HG02642 (cell line): ENCODE measurements around the gene B4GALT4.
"Not testable (repeated sequence)": the region's sequence is repeated elsewhere in the genome, so short reads cannot be mapped to it uniquely, and the experiment has no call there.

Experiments used
- ATAC-seq: cut with Tn5 transposase; IDR thresholded peaks from one replicate; pipeline ENCODE4 v1.9.1; 2021; ENCODE audit warnings: mild to moderate bottlenecking; ENCODE audit not compliant: unreplicated experiment, poor library complexity

The B4GALT4 gene

DNA sequence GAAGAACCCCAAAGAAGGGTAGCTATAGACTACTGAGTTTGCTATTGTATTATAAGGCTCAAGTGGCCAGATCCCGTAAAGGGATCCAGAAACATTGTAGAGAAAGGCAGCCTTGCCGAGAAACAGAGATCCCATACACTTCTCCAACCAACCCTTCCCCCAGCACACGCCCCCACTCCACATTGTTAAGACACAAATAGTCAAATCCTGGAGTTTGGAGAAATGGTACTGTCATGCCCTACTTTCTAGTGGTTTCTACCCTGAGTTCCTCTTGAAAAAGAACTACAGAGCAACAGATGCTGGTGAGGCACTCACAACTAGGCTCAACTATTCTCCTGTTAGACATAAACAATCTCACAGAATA is 33.2 kb downstream of the B4GALT4 start:
- ATAC-seq, result no peak

DNA sequence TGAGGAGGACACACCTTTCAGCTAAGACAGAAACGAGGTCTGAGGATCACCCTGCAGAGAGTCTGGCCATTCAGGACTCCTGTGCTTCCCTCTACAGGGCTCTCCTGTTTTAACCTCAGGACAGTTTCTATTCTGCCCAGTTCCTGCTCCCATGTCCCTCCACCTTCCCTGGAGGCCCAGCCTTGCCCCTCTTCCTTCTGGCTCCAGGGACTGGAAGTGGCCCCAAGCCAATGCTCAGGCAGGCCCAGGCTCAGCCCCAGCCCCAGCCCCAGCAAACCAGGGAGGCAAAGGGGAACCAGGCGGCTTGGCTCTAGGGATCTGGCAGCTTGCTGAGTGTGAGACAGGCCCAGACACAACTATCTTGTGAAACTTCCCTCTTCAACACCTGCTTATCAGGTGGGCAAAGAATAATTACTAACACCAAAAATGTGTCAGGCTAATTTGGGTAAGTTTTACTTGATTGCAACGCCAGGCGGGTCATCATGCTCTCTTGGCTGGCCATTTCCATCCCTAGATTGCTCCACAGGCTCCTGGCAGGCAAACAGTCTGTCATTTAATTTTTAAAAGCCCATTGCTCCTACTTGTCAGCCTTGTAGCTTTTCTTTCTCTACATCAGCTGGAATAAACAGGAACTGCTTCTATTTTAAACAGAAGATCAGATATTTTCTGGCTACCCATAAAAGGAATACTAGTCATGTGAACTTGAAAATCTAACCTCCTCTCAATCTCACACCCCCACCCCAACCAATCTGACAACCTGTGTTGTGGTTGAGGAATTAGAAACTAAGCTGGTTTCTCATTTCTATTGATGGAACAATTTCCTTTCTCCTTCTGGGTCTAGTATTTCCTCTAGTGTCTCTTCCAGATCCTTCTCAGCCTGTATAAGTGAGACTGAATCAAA is 33.8 kb downstream of the B4GALT4 start:
- no peak for ATAC-seq

DNA sequence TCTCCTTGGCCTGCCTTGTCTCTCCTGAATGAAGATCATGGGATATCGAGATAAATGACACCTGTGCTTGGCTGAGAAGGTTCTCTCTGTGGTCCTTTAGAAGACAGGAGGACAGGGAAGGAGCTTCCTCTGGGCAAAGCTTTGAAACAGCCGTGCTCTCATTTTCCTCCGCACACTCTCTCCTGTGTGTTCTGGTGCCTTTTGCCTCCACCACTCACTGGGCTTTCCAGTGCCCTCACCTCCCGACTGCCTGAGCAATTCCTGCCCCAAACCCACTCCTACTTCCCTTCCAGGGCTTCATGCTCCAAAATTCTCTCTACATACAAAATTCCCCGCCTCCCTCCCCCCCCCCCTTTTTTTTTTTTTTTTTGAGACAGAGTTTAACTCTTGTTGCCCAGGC is 35.0 kb downstream of the B4GALT4 start:
- no peak for ATAC-seq

DNA sequence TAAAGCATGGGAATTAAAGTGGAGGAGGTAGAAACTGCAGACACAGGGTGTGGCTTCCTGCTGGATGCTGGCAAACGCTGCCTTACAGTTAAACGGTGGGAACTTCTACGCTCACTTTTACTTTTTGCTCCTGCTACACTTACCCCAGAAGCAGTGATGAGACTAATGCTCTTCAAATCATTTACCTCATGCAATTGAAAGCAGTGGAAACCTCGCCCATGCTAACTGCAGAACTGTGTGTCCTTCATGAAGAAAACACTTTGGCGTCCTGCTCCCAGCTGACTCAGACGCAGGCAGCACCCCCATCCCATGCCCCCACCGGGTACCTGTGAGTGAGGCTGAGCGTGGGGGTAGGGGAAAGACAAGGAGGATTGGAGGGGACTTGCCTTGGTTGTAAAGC is 35.5 kb downstream of the B4GALT4 start:
- ATAC-seq, result no peak

DNA sequence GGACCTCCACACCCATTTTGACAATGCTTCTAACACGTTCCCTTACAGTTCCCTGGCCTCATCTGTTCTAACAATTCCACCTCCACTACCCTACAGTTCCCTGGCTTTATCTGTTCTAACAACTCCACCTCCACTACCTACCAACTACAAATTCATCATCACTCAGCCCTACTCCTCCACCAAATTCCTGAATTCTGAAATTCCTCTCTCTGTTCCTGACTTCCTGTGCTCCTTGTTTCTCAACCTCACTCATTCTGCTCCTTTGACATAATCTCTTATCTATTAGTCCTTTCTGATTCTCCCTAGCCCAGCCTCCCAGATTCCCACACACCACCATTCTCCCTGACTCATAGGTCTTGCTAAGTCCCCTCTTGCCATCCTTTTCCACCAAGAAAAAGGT is 44.8 kb downstream of the B4GALT4 start:
- no peak for ATAC-seq

DNA sequence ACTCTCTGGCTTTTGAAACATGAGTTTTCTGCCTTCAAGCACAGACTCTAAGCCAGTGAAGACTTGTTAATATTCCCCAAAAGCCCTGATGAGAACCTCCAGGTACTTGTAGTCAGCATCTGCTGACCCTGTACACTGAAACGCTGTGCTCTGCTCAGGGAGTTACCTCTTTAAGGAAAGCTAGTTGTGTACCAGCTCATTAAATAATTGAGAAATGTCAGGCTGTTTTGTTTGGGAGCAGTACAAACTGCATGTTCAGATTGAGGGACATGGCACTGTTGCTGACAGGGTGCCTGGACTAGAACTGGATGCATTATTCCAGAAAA is 45.6 kb downstream of the B4GALT4 start:
- ATAC-seq, result no peak

DNA sequence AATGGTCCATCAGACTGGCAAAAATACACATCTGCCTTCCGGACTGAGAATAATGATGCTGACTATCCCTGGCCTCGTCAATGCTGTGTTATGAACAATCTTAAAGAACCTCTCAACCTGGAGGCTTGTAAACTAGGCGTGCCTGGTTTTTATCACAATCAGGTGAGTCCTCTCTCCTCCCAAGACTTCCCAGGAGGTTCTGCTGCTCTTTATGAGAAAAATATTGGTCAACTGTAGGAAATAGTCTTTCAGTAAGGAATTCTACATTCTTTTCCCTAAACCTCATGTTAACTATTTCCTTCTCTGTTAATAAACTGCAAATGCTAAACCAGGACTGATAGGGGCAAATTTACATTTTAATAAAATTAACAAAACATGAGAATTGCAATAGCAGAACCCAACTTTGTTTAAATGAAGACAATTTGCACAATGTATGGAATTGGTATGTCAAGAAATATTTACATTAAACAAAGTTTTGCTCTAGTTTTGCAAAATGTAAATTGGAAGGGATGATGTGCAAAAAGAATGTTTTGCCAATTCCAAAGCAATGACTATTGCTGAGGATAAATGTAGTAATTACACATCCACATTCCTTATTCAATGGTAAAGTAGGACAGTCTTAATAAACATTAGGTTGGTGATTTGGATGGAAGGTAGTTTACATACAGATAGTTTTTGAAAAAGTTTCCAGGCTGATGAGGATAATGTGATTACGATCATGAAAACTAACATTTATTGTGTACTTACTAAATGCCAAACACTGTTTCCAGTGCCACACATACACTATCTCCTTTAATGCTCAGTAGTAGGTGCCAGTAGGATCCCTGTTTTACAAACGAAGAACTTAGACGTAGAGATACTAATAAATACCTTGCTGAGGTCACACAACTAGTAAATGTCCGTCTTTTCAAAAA is 46.2 kb downstream of the B4GALT4 start:
- ATAC-seq, result no peak

DNA sequence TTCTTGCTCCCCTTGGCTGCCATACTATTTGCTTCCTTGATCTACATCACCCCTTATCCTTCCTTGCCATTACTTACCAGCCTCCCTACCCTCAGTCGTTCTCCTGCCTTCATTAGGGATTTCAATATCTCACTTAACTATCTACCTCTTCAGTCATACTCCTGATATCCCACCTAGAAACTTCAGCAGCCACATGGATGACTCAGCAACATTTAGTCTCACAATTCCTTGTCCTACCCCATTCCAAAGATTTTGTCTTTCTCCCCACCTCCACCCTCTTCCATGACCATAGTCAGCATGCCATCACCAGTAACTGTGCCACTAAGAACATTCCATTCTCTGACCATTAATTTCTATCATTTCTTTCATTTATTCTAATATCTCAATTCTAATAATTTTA is 48.9 kb downstream of the B4GALT4 start:
- ATAC-seq, result no peak

DNA sequence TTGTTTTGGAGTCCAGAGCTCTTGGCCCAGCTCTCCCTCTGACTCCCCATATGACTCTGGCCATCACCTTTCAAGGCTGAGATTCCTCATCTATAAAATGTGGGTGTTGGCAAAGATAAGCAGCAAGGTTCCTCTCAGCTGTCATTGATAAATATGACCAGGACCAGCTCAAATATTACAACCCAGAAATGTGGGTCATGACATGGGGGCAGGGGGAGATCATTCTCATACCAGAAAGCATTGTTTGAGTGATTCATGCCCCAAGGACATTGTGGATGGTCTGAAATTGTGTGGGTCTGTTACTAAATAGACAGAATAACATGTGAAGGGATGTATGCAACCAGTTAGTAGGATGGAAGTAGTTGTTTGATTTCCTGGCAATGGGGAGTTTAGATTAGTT is 53.4 kb downstream of the B4GALT4 start:
- ATAC-seq, result no peak

DNA sequence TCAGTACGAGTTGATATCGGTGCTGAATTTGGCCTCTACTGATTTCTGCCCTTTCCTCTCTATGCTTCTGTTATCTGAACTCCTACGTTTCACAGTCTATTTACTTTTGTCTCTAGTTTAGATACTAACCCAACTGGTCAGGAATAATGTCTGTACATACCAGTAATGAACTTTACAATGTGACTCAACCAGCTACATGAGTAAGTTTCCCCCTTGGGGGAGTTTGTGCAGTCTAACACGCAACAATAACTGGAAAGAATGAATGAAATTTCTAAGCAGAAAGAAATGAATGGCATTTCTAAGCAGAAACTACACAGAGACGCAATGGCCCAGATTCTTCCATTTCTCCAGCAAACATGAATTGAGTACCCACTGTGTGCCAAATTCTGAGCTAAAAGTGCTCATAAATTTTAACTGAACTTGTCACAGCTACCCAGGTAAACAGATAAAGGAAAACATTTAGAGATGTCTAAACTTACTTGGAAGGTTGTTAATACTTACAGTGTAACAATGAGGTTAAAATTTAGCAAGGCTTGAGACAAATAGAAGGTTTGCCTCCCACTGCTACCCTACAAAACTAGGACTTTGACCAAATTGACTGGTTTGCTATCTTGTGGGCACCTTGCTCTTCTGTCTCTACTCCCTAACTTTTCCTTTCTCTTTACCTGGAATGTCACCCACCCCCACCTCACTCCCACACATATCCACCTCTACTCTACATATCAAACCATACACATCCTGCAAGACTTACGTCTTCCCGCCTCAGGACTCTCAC is 55.7 kb downstream of the B4GALT4 start:
- no peak for ATAC-seq

DNA sequence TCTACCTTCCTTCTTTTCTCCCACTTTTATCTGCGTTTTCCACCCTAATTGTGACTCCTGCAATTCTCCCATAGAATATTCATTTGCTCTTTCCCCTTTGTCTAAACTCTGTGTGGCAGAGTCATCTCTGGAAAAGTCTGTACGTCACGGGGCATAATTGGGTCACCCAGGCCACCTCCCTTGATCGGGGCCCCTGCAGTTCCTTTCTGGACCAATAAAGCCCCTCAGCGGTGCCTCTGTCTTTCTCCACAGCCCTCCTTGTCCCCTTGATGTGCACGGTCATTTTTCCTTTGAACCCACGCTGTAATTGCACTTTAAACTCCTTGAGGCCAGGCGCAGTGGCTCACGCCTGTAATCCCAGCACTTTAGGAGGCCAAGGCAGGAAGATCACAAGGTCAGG is 56.6 kb downstream of the B4GALT4 start:
- no peak for ATAC-seq

DNA sequence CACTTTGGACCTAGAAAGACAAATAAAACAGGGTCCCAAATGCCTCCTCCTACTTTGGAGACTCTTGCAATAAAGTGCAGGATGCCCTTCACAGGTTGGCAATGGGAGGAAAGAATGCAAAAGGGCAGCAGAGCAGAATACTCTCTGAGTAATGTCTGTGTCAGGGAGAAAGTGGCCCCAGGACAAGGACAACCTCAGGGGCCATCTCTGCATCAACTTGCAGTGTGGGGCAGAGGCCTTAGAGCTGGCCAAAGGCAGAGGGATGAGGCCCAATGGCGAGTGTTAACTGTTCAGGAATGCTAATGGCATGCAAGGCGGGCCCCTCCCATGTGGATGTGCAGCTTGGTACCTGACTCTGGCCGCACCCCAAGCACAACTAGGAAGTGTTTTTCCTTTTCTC is 58.9 kb downstream of the B4GALT4 start:
- ATAC-seq, result no peak

DNA sequence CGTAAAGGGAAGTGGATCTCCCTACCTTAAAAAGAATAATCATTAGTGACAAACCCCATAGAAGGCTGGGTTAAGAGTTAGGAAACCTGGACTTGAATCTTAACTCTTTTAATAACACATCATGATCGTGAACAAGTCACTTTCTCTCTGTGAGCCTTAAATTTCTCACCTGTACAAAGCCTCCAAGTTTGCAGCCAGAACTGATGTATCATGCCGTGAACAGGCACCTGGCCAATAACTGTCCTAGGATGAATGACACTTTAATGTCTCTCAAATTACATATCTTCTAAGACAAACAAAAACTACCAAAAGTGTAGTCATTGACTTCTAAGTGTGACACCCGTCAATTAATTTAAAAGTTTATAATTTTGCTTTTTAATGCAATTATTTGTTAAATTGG is 63.4 kb downstream of the B4GALT4 start:
- ATAC-seq, result no peak

DNA sequence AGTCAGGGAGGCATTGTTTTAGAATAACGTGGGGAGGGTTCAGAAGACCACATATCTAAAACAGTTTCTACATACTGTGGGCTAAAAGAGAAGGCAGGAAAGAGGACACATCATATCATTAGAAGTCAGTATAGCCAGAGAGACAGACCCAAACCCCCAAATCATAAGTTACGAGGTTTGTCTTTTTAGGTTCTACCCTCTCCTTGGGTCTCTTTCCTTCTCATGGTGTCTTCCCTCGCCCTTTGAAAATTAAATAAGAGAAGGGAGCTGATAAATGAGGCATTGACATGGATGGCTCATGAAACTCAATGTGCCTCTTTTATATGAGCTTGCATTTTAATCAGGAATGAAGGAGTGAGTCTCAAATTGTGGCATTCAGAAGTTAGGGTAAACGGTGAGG is 63.9 kb downstream of the B4GALT4 start:
- no peak for ATAC-seq

DNA sequence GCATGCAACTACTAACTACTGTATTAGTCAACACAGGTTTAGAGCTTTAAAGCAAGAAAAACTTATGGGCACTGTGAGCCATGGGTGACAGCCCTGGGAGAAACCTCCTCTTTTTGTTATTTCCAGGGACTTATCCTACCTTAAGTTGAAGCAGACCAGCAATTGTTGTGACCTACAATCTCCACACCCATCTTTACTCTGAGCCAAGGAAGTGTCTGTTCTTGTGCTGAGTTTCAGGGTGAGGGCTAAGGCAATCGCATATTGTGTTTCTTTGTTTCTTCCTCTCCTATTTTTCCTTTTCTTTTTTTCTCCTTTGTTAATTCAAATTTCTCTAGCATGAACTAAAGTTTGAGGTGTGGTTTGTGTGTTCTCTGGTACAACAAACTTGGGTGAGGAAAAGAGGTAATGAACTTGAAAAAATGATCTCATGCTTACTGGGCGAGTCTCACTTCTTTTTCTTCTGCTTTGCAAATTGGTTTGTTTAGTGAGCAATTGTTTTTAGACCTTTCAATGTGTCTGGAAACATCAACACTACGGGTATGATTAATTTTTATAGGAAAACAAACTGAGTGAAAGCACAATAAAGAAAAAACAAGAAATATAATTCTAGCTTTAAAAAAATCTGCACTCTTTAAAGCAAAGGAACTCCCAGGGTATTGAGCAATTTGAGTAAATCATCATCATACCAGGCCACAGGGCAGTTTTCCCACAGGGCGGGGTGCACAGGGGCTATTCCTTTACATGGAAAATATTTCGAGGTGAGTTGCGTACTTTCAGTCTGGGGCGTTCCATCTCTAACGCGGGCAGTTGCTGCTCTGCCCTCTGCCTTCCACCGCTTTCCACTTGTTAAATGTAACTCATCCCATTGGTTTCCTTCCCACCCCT is 64.6 kb downstream of the B4GALT4 start:
- no peak for ATAC-seq

DNA sequence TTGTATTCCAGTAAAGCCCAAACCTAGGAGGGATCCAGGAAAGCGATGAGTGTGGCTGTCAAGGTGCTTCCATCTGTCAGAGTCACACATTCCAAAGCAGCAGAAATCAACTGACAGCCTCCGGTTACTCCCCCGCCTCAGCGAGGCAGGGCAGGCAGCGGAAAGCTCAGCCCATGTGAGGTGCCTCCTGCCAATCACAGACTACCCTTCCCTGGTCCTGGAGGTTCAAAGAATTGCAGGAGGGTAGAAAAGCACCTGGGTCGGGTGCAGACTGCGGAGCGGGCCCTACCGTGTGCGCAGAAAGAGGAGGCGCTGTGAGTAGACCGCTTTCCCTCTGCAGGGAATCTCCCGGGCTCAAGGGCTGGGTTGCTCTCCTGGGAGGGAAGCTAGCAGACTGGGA is 67.4 kb downstream of the B4GALT4 start, which contains the start of gene UPK1B:
Gene UPK1B (plus strand): TSS at position 274 of the 400 bp plus-strand sequence. CDS start 13,144 bp downstream, outside the sequence.
- no peak for ATAC-seq

DNA sequence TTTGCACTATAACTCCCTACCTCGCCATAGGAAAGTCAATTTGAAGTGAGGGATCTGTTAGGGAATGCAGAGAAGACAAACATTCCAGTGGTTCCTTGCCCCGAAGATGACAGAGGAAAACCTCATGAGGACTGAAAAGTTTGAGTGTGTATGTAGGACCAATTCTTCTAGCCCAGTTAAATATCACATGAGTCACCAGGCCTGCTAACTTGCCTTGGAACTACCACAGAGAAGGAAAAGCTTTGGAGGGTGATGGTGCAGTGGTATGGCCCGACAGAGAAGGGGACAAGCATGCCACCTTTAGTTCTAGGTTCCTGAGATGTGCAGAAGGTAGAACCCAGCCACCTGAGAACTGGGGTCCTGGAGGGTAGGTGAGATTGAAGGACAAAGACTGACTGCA is 69.9 kb downstream of the B4GALT4 start:
- ATAC-seq, result no peak

DNA sequence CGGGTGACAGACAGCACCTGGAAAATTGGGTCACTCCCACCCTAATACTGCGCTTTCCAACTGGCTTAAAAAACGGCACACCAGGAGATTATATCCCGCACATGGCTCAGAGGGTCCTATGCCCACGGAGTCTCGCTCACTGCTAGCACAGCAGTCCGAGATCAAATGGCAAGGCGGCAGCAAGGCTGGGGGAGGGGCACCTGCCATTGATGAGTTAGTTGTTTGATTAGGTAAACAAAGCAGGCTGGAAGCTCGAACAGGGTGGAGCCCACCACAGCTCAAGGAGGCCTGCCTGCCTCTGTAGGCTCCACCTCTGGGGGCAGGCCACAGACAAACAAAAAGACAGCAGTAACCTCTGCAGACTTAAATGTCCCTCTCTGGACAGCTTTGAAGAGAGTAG is 75.9 kb downstream of the B4GALT4 start:
- ATAC-seq, result not testable (repeated sequence)
